Temporal lobe (tissue), 2 donors: ENCODE results near the gene HCAR2. TPM values are rescaled to one million over a fixed set of nuclear protein-coding genes. Genes with fewer than 3 reads are reported as not detected.

ENCODE experiments used
- small RNA-seq: library from RNA; depleted of rRNA; stranded (forward); fragments of <200 nt; gene quantifications from one replicate; pipeline ENCODE3, GENCODE V24; 2014; ENCODE audit warnings: low replicate concordance
- total RNA-seq: library from RNA; depleted of rRNA; stranded (reverse); fragments of >200 nt; gene quantifications from one replicate; pipeline ENCODE4 v1.2.3, GENCODE V29; 2014

HCAR2 gene
- total RNA-seq, 1 donor from 2014 or later, result not detected

Small RNA genes within 50 kb of the gene (small RNA-seq; reads per million reads assigned to genes)
- not detected for gene AC026333.2

Other genes with a start within 250 kb of the HCAR2 start
- gene ZCCHC8, start 202.4 kb downstream of the HCAR2 start, total RNA-seq, result 25.6 TPM
- 50.6 TPM for gene RSRC2, start 176.4 kb downstream of the HCAR2 start, total RNA-seq
- gene KNTC1, start 176.1 kb downstream of the HCAR2 start, total RNA-seq, result 17.5 TPM
- gene HCAR3, start 13.5 kb upstream of the HCAR2 start, total RNA-seq, result under 0.01 TPM
- gene HCAR1, start 27.5 kb upstream of the HCAR2 start, total RNA-seq, result 0.49 TPM
- 33.4 TPM for gene DENR, start 49.5 kb upstream of the HCAR2 start, total RNA-seq
- 7.4 TPM for gene CCDC62, start 71.2 kb upstream of the HCAR2 start, total RNA-seq
- 75.7 TPM for gene HIP1R, start 132.1 kb upstream of the HCAR2 start, total RNA-seq
- gene VPS37B, start 192.8 kb upstream of the HCAR2 start, total RNA-seq, result 21.9 TPM